Karpas-422 (cell line): Measurements from ENCODE around the gene MAEA. TPM values are rescaled to one million over a fixed set of nuclear protein-coding genes. Genes with fewer than 3 reads are reported as not detected.

Source experiments
- DNase-seq: peaks from one replicate; pipeline ENCODE4 v3.0.0-alpha.2; 2015
- H2AFZ ChIP-seq: fragments of 200-600 bp; sonication (generic); 2 replicates; pipeline ENCODE4 v1.6.1; 2014; ENCODE audit warnings: antibody characterized with exemption, low read length, mixed read lengths
- H3K27ac ChIP-seq: fragments of 200-600 bp; sonication (generic); 2 replicates; pipeline ENCODE4 v1.5.1; 2014; ENCODE audit warnings: mild to moderate bottlenecking, low read length, moderate library complexity
- H3K27me3 ChIP-seq: fragments of 200-600 bp; sonication (generic); 2 replicates; pipeline ENCODE4 v1.6.1; 2014; ENCODE audit warnings: low read length, mixed read lengths
- H3K36me3 ChIP-seq: fragments of 200-600 bp; sonication (generic); 2 replicates; pipeline ENCODE4 v1.6.1; 2014; ENCODE audit warnings: low read length, mixed read lengths; ENCODE audit not compliant: insufficient read depth
- H3K4me1 ChIP-seq: fragments of 200-600 bp; sonication (generic); 2 replicates; pipeline ENCODE4 v1.6.1; 2014; ENCODE audit warnings: mild to moderate bottlenecking, low read length, mixed read lengths
- H3K4me2 ChIP-seq: fragments of 200-600 bp; sonication (generic); 2 replicates; pipeline ENCODE4 v1.6.1; 2014; ENCODE audit warnings: low read length, low read depth, mild to moderate bottlenecking; ENCODE audit not compliant: poor library complexity, severe bottlenecking
- H3K4me3 ChIP-seq: fragments of 200-600 bp; sonication (generic); 2 replicates; pipeline ENCODE4 v1.5.1; 2014; ENCODE audit warnings: mild to moderate bottlenecking, antibody characterized with exemption, low read length, mixed read lengths
- H3K79me2 ChIP-seq: fragments of 200-600 bp; sonication (generic); 2 replicates; pipeline ENCODE4 v1.6.1; 2014; ENCODE audit warnings: mild to moderate bottlenecking, low read length, mixed read lengths
- H3K9ac ChIP-seq: fragments of 200-600 bp; sonication (generic); 2 replicates; pipeline ENCODE4 v1.6.0; 2014; ENCODE audit warnings: low read length
- H3K9me2 ChIP-seq: fragments of 200-600 bp; sonication (generic), shearing (Covaris generic); replicated peaks from 2 replicates; pipeline ENCODE4 v1.6.0; 2014; ENCODE audit warnings: mild to moderate bottlenecking, low read length, moderate library complexity; ENCODE audit not compliant: insufficient read depth
- H3K9me3 ChIP-seq: fragments of 300-700, 200-600 bp; sonication (generic); 2 replicates; pipeline ENCODE4 v1.6.1; 2014; ENCODE audit warnings: low read length, mixed read lengths
- H4K20me1 ChIP-seq: fragments of 200-600 bp; sonication (generic); 2 replicates; pipeline ENCODE4 v1.6.1; 2014; ENCODE audit warnings: mild to moderate bottlenecking, antibody characterized with exemption, low read length, low read depth; ENCODE audit not compliant: insufficient read depth
- total RNA-seq: library from RNA; depleted of rRNA; stranded (reverse); fragments of >200 nt; shearing (Covaris generic); gene quantifications from 2 replicates; pipeline ENCODE4 v1.2.3, GENCODE V29; 2014; ENCODE audit warnings: low replicate concordance

The MAEA gene
- total RNA-seq, 1 experiment from 2014 or later = 31.3 TPM

DNA sequence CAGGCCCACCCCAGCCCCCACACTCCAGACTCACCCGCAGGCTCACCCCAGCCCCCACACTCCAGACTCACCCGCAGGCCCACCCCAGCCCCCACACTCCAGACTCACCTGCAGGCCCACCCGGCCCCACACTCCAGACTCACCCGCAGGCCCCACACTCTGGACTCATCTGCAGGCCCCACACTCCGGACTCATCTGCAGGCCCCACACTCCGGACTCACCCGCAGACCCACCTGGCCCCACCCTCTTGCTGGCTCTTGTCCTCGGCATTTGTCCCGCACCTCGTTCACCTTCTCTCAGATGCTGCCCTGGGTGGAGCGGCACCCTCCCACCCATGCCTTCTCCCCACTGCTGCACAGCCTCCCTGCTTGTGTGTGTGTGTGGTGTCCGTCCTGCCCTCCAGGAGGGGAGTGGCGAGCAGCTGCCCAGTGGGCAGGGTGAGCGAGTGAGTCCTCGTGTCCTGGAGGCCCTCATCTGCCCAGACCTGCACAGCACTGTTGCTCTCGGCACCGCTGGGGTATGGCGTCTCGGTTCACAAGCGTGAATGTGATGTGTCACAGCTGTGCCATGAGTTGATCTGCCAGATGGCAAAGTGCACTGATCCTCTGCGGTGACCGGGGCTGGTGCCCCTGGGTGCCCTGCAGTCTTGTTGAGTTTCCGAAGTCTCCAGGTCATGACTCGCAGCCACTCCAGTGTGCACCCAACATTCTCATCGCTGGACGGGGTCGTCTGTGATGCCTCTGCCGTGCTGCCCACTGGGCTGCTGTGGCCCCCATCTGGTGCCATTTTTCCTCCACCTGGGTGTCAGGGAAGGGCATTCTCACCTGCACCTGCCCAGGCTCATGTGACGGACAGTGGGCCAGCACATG is 27.7 kb downstream of the MAEA start:
- Histone ChIP-seq H3K4me1 (no peaks in the 10 kb centered on the region), H3K36me3 (peaks cover 11% of the 10 kb centered on the region), H3K9me2 (no peaks in the 10 kb centered on the region), H3K79me2 (peaks cover 7% of the 10 kb centered on the region; the same call in 1 of the 2 replicates), H4K20me1 (no peaks in the 10 kb centered on the region), H2AFZ (no peak overlapping the region), H3K27ac (no peak overlapping the region), H3K4me3 (no peak overlapping the region), H3K4me2 (no peak overlapping the region), H3K9me3 (no peaks in the 10 kb centered on the region), H3K27me3 (no peaks in the 10 kb centered on the region), H3K9ac (no peak overlapping the region)
- no peak for DNase-seq

DNA sequence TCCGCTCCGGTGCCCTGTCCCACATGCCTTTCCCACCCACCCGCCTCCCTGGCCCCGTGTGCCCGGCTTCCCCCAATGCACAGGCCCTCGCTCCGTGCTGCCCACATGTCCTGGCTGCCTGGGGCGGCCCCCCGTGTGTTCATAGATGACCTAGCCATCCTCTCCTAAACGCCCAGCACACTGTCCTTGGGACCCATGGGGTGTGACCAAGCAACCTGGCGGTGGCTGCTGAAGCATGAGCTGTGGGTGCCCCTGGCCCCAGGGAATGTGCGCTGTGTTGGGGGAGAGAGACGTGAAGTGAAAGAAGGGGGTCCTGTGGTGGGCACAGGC is 28.3 kb downstream of the MAEA start:
- peaks cover 5% of the 10 kb centered on the region; the same call in 1 of the 2 replicates for H3K36me3 ChIP-seq
- no peak overlapping the region for H3K4me2 ChIP-seq
- no peaks in the 10 kb centered on the region for H4K20me1 ChIP-seq
- H3K9me3 ChIP-seq = no peaks in the 10 kb centered on the region
- no peak overlapping the region for H3K4me3 ChIP-seq
- H3K79me2 ChIP-seq = peaks cover 2% of the 10 kb centered on the region; the same call in 1 of the 2 replicates
- H3K4me1 ChIP-seq = no peaks in the 10 kb centered on the region
- no peaks in the 10 kb centered on the region for H3K27me3 ChIP-seq
- H2AFZ ChIP-seq = no peak overlapping the region
- no peak overlapping the region for H3K9ac ChIP-seq
- H3K27ac ChIP-seq = no peak overlapping the region
- no peak for DNase-seq
- no peaks in the 10 kb centered on the region for H3K9me2 ChIP-seq

DNA sequence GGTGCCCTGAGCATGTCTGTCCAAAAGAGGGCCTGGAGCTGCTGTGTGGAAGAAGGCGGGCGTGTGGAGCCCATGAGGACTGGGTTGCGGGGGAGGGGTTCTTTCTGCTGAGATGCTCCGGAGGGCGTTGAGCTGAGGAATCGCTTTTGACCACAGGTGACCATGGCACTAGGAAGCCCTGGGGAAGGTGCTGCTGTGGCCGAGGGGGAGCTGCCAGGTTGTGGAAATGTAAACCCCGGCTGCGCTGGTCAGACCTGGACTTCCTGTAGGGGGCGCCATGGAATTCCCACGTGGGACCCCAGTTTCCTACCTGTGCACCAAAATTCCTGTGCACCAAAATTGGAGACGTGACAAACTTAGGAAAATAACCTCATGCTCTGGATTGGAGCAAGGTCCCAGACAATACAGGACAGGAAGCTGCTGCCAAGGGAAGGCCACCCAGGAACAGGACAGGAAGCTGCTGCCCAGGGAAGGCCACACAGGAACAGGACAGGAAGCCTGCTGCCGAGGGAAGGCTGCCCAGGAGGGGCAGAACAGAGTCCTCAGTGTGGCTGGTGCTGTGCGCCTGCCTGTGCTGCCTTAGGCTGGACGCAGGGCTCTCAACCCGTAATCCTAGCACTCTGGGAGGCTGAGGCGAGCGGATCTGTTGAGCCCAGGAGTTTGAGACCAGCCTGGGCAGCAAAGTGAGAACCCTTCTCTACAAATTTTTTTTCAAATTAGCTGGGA is 29.0 kb downstream of the MAEA start:
- H3K4me1 ChIP-seq = no peaks in the 10 kb centered on the region
- no peak for DNase-seq
- no peak overlapping the region for H3K4me3 ChIP-seq
- H2AFZ ChIP-seq = no peak overlapping the region
- no peak overlapping the region for H3K27ac ChIP-seq
- no peak overlapping the region for H3K9ac ChIP-seq
- H3K79me2 ChIP-seq = no peaks in the 10 kb centered on the region; the same call in 1 of the 2 replicates
- H3K4me2 ChIP-seq = no peak overlapping the region
- 0 out of 2 replicates have a peak, but pooled peaks cover 2% of the 10 kb centered on the region for H3K36me3 ChIP-seq
- H4K20me1 ChIP-seq = no peaks in the 10 kb centered on the region
- no peaks in the 10 kb centered on the region for H3K9me2 ChIP-seq
- H3K9me3 ChIP-seq = no peaks in the 10 kb centered on the region
- no peaks in the 10 kb centered on the region for H3K27me3 ChIP-seq

DNA sequence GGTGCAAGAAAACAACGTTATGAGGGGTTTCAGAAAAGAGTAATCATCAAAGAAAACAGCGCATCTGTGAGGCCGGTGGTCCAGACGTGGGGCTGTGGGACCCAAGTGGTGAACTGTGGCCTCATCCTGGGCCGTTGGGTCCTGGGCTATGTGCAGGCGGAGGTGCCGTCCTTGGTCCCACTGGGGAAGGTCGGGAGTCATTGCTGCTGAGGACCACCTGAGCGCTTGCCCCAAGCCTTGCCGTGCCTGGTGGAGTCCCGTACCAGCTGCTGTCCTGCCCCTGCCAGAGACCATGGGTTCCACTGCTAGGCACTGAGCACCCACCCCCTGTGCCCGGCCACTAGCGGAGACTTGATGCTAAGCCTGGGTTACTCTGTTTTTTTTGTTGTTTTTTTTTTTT is 31.8 kb downstream of the MAEA start:
- no peak for DNase-seq
- Histone ChIP-seq H3K4me3 (no peak overlapping the region), H3K4me1 (no peaks in the 10 kb centered on the region), H3K27ac (no peak overlapping the region), H3K27me3 (no peaks in the 10 kb centered on the region), H2AFZ (no peak overlapping the region), H3K79me2 (no peaks in the 10 kb centered on the region; the same call in 1 of the 2 replicates), H3K4me2 (no peak overlapping the region), H3K9me3 (no peaks in the 10 kb centered on the region), H3K36me3 (0 out of 2 replicates have a peak, but pooled peaks cover 2% of the 10 kb centered on the region), H4K20me1 (peaks cover 5% of the 10 kb centered on the region; the same call in 1 of the 2 replicates), H3K9me2 (no peaks in the 10 kb centered on the region), H3K9ac (no peak overlapping the region)

DNA sequence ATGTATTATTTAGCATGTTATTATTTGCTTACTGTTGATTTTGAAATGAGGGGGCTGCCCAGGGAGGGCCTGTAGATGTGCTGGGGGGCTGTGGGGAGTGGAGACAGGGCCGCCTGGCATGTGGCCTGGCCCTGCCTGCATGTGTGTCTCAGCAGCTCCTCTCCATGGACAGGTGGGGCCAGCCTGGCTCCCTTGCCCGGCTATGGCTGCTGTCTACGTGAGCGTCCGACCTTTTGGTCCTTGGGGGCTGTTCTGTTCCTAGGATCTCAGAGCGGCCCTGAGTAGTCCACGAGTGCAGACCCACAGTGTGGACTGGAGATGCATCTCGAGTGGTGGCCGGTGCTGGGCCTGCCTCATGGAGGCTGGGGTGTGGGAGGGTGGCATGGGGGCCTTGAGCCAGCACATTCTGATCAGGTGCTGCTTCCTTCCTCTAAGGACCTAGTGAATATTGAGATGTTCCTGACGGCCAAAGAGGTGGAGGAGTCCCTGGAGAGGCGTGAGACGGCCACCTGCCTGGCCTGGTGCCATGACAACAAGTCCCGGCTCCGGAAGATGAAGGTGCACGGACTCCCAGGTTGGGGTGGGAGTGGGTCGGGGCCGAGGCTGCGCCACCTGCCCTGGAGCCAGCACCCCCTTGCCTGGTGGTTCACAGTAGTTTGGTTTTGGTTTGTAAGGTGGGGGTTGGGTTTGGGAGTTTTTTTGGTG is 32.4 kb downstream of the MAEA start:
- H3K27me3 ChIP-seq = no peaks in the 10 kb centered on the region
- no peak for DNase-seq
- no peak overlapping the region for H3K4me2 ChIP-seq
- no peak overlapping the region for H2AFZ ChIP-seq
- no peaks in the 10 kb centered on the region for H3K9me3 ChIP-seq
- no peak overlapping the region for H3K4me3 ChIP-seq
- peaks cover 5% of the 10 kb centered on the region; the same call in 1 of the 2 replicates for H4K20me1 ChIP-seq
- H3K27ac ChIP-seq = no peak overlapping the region
- H3K79me2 ChIP-seq = no peaks in the 10 kb centered on the region; the same call in 1 of the 2 replicates
- H3K9ac ChIP-seq = no peak overlapping the region
- no peaks in the 10 kb centered on the region for H3K9me2 ChIP-seq
- H3K4me1 ChIP-seq = no peaks in the 10 kb centered on the region
- H3K36me3 ChIP-seq = 0 out of 2 replicates have a peak, but pooled peaks cover 2% of the 10 kb centered on the region

DNA sequence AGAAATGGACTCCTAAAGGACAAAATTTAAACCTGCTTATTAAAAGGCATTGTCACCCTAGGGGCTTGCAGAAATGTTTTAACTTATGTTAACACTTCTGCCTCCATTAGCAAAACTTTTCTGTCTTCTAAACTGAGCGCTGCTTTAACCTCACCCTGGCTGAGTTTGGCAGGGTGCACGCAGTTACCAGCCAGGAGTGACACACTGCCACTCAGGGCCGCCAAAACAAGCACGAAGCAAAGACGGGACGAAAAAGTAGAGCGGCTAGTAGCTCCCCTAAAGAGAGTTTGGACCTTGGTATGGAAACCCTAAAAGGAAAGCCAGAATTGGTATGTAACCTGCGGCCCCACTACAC is 33.6 kb downstream of the MAEA start:
- Histone ChIP-seq H2AFZ (no peak overlapping the region), H3K4me2 (no peak overlapping the region), H3K36me3 (no peaks in the 10 kb centered on the region), H3K9ac (no peak overlapping the region), H3K4me3 (no peak overlapping the region), H4K20me1 (peaks cover 5% of the 10 kb centered on the region; the same call in 1 of the 2 replicates), H3K79me2 (no peaks in the 10 kb centered on the region; the same call in 1 of the 2 replicates), H3K9me2 (no peaks in the 10 kb centered on the region), H3K27ac (no peak overlapping the region), H3K27me3 (no peaks in the 10 kb centered on the region), H3K9me3 (no peaks in the 10 kb centered on the region), H3K4me1 (no peaks in the 10 kb centered on the region)
- no peak for DNase-seq

DNA sequence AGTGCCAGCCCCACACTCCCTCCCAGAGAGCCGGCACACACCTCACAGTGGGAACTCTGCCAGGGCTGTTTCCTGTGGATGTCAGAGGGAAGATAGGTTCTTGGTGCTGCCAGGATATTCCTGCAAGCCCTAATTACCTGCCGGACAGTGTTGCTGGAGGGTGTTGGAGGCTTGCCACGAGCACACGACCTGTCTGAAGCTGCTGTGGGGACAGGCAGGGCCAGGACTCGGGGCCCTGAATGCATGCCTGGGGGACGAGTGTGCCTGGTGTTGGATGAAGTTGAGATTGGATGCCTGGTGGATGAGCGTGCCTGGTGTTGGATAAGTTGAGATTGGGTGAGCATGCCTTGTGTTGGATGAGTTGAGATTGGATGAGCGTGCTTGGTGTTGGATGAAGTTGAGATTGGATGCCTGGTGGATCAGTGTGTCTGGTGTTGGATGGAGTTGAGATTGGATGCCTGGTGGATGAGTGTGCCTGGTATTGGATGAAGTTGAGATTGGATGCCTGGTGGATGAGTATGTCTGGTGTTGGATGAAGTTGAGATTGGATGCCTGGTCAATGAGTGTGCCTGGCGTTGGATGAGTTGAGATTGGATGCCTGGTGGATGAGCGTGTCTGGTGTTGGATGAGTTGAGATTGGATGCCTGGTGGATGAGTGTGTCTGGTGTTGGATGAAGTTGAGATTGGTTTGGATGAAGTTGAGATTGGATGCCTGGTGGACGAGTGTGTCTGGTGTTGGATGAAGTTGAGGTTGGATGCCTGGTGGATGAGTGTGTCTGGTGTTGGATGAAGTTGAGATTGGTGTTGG is 34.1 kb downstream of the MAEA start:
- no peak for DNase-seq
- Histone ChIP-seq H3K4me2 (no peak overlapping the region), H3K27ac (no peak overlapping the region), H3K9ac (no peak overlapping the region), H2AFZ (no peak overlapping the region), H3K36me3 (no peaks in the 10 kb centered on the region), H4K20me1 (peaks cover 5% of the 10 kb centered on the region; the same call in 1 of the 2 replicates), H3K9me3 (no peaks in the 10 kb centered on the region), H3K4me3 (no peak overlapping the region), H3K4me1 (no peaks in the 10 kb centered on the region), H3K27me3 (no peaks in the 10 kb centered on the region), H3K79me2 (no peaks in the 10 kb centered on the region; the same call in 1 of the 2 replicates), H3K9me2 (no peaks in the 10 kb centered on the region)
